Tibial artery (tissue), 4 donors: Measurements from ENCODE around the gene ANO6.
"Not testable (repeated sequence)": the region's sequence is repeated elsewhere in the genome, so short reads cannot be mapped to it uniquely, and the experiment has no call there.

ENCODE experiments used
- DNase-seq, 2 donors: peaks; one replicate each; pipeline ENCODE4 v3.0.0-alpha.2; 2019
- H3K27ac ChIP-seq, 2 donors: fragments of 200-600 bp; sonication (generic) in 1 of 2; 1 replicate in 1 of 2; 2 replicates in 1 of 2; pipeline ENCODE4 v1.5.1; 2018 to 2019; ENCODE audit warnings: mild to moderate bottlenecking in 1 of 2
- H3K27me3 ChIP-seq, 2 donors: fragments of 200-600 bp; sonication (generic) in 1 of 2; one replicate each; pipeline versions ENCODE4 v1.5.1 to v1.6.0; 2016 to 2019
- H3K36me3 ChIP-seq, 3 donors: fragments of 200-600 bp; sonication (generic) in 2 of 3; one replicate each; pipeline ENCODE4 v1.5.1; 2016 to 2019; ENCODE audit warnings: mild to moderate bottlenecking in 2 of 3
- H3K4me1 ChIP-seq, 4 donors: fragments of 200-600 bp; sonication (generic) in 2 of 4; 1 replicate in 3 of 4; 2 replicates in 1 of 4; pipeline ENCODE4 v1.5.1; 2016 to 2019
- H3K4me3 ChIP-seq, 2 donors: fragments of 200-600 bp; sonication (generic) in 1 of 2; 1 replicate in 1 of 2; 2 replicates in 1 of 2; pipeline ENCODE4 v1.5.1; 2018 to 2019; ENCODE audit warnings: mild to moderate bottlenecking in 2 of 2
- H3K9me3 ChIP-seq, 3 donors: fragments of 200-600 bp; sonication (generic) in 1 of 3; one replicate each; pipeline ENCODE4 v1.5.1; 2016 to 2019
- intact Hi-C: fragments of 100-400 bp; cut with DNase I; formaldehyde crosslinking; loops from one replicate; pipeline ENCODE4 v1.15.0; 2023; ENCODE audit warnings: low total_unique reads
- TF ChIP-seq, protein P1 (sequence below), 2 experiments: fragments of 200-600 bp in 1 of 2; fragments of 450-650 bp in 1 of 2; IDR thresholded peaks; one replicate each; pipeline ENCODE4 v1.5.1; 2017 to 2019; ENCODE audit warnings: antibody characterized with exemption in 2 of 2, mild to moderate bottlenecking in 1 of 2, moderate library complexity in 1 of 2

ANO6 gene

GRCh38 chr12:45234139-45234865 is 18.4 kb downstream of the ANO6 start:
- Histone ChIP-seq H3K36me3 (no peaks in the 10 kb centered on the region), H3K27me3 (no peaks in the 10 kb centered on the region), H3K27ac (peak overlapping the region; percentile 85 to 87), H3K4me3 (no peak overlapping the region), H3K4me1 (peaks cover 0 to 77% (median 47%) of the 10 kb centered on the region in 4 donors), H3K9me3 (no peaks in the 10 kb centered on the region)
- TF ChIP-seq, protein P1, sequence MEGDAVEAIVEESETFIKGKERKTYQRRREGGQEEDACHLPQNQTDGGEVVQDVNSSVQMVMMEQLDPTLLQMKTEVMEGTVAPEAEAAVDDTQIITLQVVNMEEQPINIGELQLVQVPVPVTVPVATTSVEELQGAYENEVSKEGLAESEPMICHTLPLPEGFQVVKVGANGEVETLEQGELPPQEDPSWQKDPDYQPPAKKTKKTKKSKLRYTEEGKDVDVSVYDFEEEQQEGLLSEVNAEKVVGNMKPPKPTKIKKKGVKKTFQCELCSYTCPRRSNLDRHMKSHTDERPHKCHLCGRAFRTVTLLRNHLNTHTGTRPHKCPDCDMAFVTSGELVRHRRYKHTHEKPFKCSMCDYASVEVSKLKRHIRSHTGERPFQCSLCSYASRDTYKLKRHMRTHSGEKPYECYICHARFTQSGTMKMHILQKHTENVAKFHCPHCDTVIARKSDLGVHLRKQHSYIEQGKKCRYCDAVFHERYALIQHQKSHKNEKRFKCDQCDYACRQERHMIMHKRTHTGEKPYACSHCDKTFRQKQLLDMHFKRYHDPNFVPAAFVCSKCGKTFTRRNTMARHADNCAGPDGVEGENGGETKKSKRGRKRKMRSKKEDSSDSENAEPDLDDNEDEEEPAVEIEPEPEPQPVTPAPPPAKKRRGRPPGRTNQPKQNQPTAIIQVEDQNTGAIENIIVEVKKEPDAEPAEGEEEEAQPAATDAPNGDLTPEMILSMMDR (IDR thresholded peaks at IDR 0.05): peak in 1 of 2 experiments; percentile 14
- intact Hi-C loops: no loop called here
- peak in 1 of 2 donors; percentile 31 for DNase-seq

DNA sequence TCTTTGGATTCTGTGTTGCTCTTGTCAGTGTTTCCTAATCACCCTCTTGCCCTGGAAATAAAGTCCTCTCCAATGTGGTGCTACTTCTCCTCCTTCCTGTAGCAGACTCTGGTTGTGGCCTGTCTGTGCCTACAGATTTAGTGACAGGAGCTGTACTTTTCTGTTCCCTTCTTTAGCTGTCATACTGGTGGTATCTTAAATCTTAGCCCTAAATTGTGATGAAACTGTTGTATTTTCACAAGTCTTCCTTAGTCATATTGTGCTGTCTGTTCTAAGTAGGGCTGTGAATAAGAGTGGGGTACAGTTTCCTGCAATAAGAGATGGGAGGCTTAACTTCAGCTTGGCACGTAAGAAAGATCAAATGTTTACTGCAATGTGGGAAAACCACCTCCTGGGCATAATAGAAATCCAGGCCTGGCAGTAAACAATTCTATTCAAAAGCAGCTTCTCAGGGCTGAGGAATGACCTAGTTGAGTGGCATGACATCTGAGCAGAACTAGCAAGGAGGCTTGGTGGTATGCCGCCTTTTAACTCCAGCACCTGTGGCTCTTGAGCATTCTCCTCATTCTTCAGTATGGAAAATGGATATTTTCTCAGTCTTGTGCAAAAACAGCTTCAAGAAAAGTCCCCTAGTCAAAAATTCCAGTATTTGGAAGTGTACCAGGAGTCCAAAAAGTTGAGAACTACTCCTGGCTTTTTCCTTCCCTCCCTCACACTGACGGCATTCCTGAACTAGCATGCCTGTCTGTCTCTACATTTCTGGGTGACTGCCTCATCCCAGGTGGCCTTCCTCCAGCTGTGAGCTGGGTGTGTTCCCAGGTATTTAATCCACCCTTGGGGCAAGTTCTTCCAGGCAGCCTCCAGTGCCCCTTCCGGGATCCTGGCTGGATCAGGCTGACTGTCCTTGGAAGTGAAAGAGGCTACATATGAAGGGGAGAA is 19.5 kb downstream of the ANO6 start:
- no peaks in the 10 kb centered on the region for H3K9me3 ChIP-seq
- TF ChIP-seq, protein P1 (IDR thresholded peaks at IDR 0.05): no peak
- DNase-seq: no peak
- H3K36me3 ChIP-seq: no peaks in the 10 kb centered on the region
- no peaks in the 10 kb centered on the region for H3K27me3 ChIP-seq
- intact Hi-C loops: no loop called here
- H3K4me3 ChIP-seq: no peak overlapping the region
- peak overlapping the region; percentile 85 to 87 for H3K27ac ChIP-seq
- peaks cover 0 to 87% (median 48%) of the 10 kb centered on the region in 4 donors for H3K4me1 ChIP-seq

GRCh38 chr12:45236383-45236782 is 20.5 kb downstream of the ANO6 start:
- H3K4me1 ChIP-seq: peaks cover 0 to 87% (median 46%) of the 10 kb centered on the region in 4 donors
- H3K4me3 ChIP-seq, H3K9me3 ChIP-seq, H3K27me3 ChIP-seq, intact Hi-C loops, DNase-seq, H3K36me3 ChIP-seq: not testable (repeated sequence)
- H3K27ac ChIP-seq: peak overlapping the region; percentile 85 to 87

- H3K36me3 ChIP-seq: no peaks in the 10 kb centered on the region
- H3K27ac ChIP-seq: peak overlapping the region; percentile 5 to 87
- no peaks in the 10 kb centered on the region for H3K9me3 ChIP-seq
- peaks cover 0 to 72% (median 14%) of the 10 kb centered on the region in 4 donors for H3K4me1 ChIP-seq
- H3K4me3 ChIP-seq: no peak overlapping the region
- intact Hi-C loops: no loop called here
- DNase-seq: no peak
- TF ChIP-seq, protein P1 (IDR thresholded peaks at IDR 0.05): no peak
- H3K27me3 ChIP-seq: no peaks in the 10 kb centered on the region
Observed at GRCh38 chr12:45242180-45242579, 26.3 kb downstream of the ANO6 start.

DNA sequence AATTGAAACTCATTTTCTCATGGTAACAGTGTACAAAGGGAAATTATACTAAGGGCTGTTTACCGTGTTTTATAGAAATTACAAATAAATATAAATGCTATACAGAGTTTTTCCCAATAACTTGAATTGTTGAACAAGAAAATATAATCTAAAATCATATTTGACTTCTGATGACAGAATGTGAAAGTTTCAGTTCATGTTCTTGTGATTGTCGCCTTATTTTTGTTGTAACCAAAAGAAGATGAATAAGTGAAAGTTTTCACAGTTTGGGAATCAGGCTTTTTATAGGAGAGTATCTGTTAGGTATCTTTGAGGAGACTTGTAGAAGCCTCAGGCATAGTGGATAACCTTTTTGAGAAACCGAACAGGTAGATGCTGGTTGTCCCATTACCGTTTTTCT is 28.1 kb downstream of the ANO6 start:
- Histone ChIP-seq H3K9me3 (no peaks in the 10 kb centered on the region), H3K4me3 (no peak overlapping the region), H3K27ac (peak overlapping the region; percentile 65 to 87), H3K27me3 (no peaks in the 10 kb centered on the region), H3K36me3 (no peaks in the 10 kb centered on the region), H3K4me1 (peaks cover 0 to 69% (median 16%) of the 10 kb centered on the region in 4 donors)
- TF ChIP-seq, protein P1 (IDR thresholded peaks at IDR 0.05): no peak
- intact Hi-C loops: no loop called here
- no peak for DNase-seq
